Activated T-helper 1 cell treated with anti-CD3 and anti-CD28 coated beads, Interleukin-12 subunit alpha, Interleukin-12 subunit beta, Interleukin-2, Interleukin-4 antibody, amounts not matched to agents 30 ng/mL and 10 ng/mL and 1 ng/mL, durations not matched to agents 14 hours and 24 hours and 36 hours (primary cell): Measurements from ENCODE around the gene ASGR2. TPM values are rescaled to one million over a fixed set of nuclear protein-coding genes. Genes with fewer than 3 reads are reported as not detected.

Experiments used
- DNase-seq: peaks from one replicate; pipeline ENCODE4 v3.0.0; 2021; ENCODE audit warnings: low spot score
- H3K27ac Mint-ChIP-seq: one replicate; pipeline ENCODE4 v1.8.0; 2021; ENCODE audit warnings: mild to moderate bottlenecking, mixed read lengths
- H3K27me3 Mint-ChIP-seq: one replicate; pipeline ENCODE4 v1.8.0; 2022; ENCODE audit warnings: mild to moderate bottlenecking, moderate library complexity, mixed read lengths; ENCODE audit not compliant: insufficient read depth
- H3K36me3 Mint-ChIP-seq: one replicate; pipeline ENCODE4 v1.8.0; 2021; ENCODE audit warnings: low read depth, mixed read lengths
- H3K4me1 Mint-ChIP-seq: one replicate; pipeline ENCODE4 v1.8.0; 2021; ENCODE audit warnings: low read depth, mixed read lengths
- H3K4me3 Mint-ChIP-seq: one replicate; pipeline ENCODE4 v1.8.0; 2021; ENCODE audit warnings: mild to moderate bottlenecking, moderate library complexity, mixed read lengths
- H3K9me3 Mint-ChIP-seq: one replicate; pipeline ENCODE4 v1.8.0; 2021; ENCODE audit warnings: mixed read lengths
- intact Hi-C: fragments of 100-400 bp; cut with micrococcal nuclease; formaldehyde crosslinking; loops from one replicate; pipeline ENCODE4 v1.15.1; 2024
- total RNA-seq: library from RNA; stranded (reverse); gene quantifications from 2 replicates; pipeline ENCODE4 v1.2.3, GENCODE V29; 2022

ASGR2 gene
- total RNA-seq, 1 donor from 2014 or later = not detected

DNA sequence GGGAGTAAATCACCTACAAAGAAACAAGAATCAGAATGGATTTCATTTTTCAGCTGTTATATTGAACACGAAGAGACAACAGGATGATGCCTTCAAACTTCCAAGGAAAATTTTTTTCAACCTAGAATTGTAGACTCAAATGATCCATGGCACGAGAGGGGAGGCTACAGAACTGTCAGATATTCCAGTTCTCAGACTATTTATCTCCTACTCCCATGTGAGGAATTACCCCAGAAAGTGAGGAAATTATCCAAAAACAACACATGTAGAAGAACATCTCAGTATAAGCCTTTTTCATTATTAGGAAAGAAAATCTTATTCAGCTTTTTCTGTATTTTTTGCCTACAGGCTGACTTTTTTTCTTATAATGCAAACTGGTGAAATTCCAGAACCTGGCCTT, 5.5 kb upstream of the ASGR2 start:
- Mint-ChIP-seq H3K4me3 (no peak overlapping the region), H3K4me1 (peaks cover 7% of the 10 kb centered on the region), H3K27ac (no peak overlapping the region), H3K36me3 (no peaks in the 10 kb centered on the region), H3K9me3 (no peaks in the 10 kb centered on the region), H3K27me3 (peaks cover 25% of the 10 kb centered on the region)
- intact Hi-C loops = no loop called here
- DNase-seq = no peak

GRCh38 chr17:7119314-7119713, 4.7 kb upstream of the ASGR2 start:
- intact Hi-C loops = no loop called here
- Mint-ChIP-seq H3K9me3 (no peaks in the 10 kb centered on the region), H3K36me3 (no peaks in the 10 kb centered on the region), H3K27me3 (peaks cover 25% of the 10 kb centered on the region), H3K4me3 (no peak overlapping the region), H3K27ac (no peak overlapping the region), H3K4me1 (peaks cover 7% of the 10 kb centered on the region)
- no peak for DNase-seq

- peaks cover 5% of the 10 kb centered on the region for H3K4me1 Mint-ChIP-seq
- H3K36me3 Mint-ChIP-seq = no peaks in the 10 kb centered on the region
- intact Hi-C loops = no loop called here
- no peak overlapping the region for H3K4me3 Mint-ChIP-seq
- no peak for DNase-seq
- no peaks in the 10 kb centered on the region for H3K9me3 Mint-ChIP-seq
- H3K27ac Mint-ChIP-seq = no peak overlapping the region
- H3K27me3 Mint-ChIP-seq = peaks cover 11% of the 10 kb centered on the region
These were observed 423 bp upstream of the ASGR2 start for GRCh38 chr17:7114875-7115614.

DNA sequence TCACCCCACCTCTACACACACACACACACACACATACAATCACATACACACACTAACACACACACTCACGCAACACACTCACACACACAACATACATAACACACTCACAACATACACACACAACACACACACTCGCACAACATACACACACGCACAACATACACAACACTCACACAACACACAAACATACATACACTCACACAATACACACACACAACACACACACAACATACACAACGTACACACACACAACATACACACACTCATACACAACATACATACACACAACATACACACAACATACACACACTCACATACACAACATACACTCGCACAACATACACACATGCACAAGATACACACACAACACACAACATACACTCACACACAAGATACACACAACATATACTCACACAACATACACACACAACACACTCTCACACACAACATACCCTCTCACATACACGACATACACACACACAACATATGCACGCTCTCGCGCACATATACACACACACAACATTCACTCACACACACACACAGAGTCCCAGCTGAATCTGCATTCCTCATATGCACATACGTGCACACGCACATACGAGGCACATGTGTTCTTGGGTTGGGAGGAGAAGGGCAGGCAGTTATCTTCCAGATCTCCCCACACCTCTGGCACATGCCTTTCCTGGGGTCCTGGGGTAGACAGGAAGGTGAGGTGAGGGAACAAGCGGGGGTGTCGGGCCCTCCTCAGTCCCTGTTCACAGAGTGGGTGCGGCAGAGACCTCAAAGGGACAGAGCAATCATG, 1.1 kb downstream of the ASGR2 start:
- H3K36me3 Mint-ChIP-seq = no peaks in the 10 kb centered on the region
- no peak for DNase-seq
- H3K9me3 Mint-ChIP-seq = no peaks in the 10 kb centered on the region
- H3K4me3 Mint-ChIP-seq = no peak overlapping the region
- peaks cover 14% of the 10 kb centered on the region for H3K4me1 Mint-ChIP-seq
- intact Hi-C loops = no loop called here
- H3K27me3 Mint-ChIP-seq = peaks cover 5% of the 10 kb centered on the region
- H3K27ac Mint-ChIP-seq = no peak overlapping the region

- peaks cover 5% of the 10 kb centered on the region for H3K27me3 Mint-ChIP-seq
- H3K27ac Mint-ChIP-seq = no peak overlapping the region
- peaks cover 14% of the 10 kb centered on the region for H3K4me1 Mint-ChIP-seq
- H3K36me3 Mint-ChIP-seq = no peaks in the 10 kb centered on the region
- no peak overlapping the region for H3K4me3 Mint-ChIP-seq
- DNase-seq = no peak
- H3K9me3 Mint-ChIP-seq = no peaks in the 10 kb centered on the region
- intact Hi-C loops = no loop called here
These were observed 2.0 kb downstream of the ASGR2 start for GRCh38 chr17:7112510-7113108.

- H3K4me1 Mint-ChIP-seq = peaks cover 14% of the 10 kb centered on the region
- H3K36me3 Mint-ChIP-seq = no peaks in the 10 kb centered on the region
- peaks cover 5% of the 10 kb centered on the region for H3K27me3 Mint-ChIP-seq
- DNase-seq = no peak
- H3K27ac Mint-ChIP-seq = no peak overlapping the region
- no peak overlapping the region for H3K4me3 Mint-ChIP-seq
- intact Hi-C loops = no loop called here
- no peaks in the 10 kb centered on the region for H3K9me3 Mint-ChIP-seq
These were observed 2.7 kb downstream of the ASGR2 start for GRCh38 chr17:7111784-7112509.

DNA sequence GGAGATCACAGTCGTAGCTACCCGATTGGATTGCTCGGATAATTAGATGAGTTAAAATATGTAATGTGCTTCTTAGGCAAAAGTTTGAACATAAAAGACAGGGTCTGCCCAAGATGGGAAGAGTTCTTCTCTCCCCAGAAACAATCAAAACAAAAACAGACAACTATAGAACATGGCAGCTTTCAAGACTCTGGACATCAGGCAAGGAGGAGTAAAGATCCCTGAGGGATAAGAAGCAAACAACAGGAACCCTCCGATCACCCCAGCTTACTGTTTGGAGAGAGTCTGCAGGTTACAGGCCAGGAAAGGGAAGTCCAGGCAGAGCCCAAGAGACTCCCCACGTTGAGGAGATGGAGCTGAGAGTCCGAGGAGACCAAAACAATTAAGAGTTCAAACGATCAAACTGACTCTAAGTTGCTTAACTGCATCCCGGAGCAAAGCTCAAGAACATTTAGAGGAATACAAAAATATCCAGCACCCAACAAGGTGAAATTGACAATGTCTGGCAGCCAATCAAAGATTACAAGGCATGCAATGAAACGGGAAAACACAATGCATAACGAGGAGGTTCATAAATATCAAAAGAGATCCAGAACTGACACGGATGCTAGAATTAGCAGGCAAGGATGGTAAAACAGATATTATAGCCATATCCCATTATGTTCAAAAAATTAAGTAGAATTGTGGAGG, 3.9 kb downstream of the ASGR2 start:
- no peak for DNase-seq
- no peak overlapping the region for H3K27ac Mint-ChIP-seq
- intact Hi-C loops = no loop called here
- peaks cover 5% of the 10 kb centered on the region for H3K27me3 Mint-ChIP-seq
- no peak overlapping the region for H3K4me3 Mint-ChIP-seq
- no peaks in the 10 kb centered on the region for H3K36me3 Mint-ChIP-seq
- H3K4me1 Mint-ChIP-seq = peaks cover 14% of the 10 kb centered on the region
- no peaks in the 10 kb centered on the region for H3K9me3 Mint-ChIP-seq

DNA sequence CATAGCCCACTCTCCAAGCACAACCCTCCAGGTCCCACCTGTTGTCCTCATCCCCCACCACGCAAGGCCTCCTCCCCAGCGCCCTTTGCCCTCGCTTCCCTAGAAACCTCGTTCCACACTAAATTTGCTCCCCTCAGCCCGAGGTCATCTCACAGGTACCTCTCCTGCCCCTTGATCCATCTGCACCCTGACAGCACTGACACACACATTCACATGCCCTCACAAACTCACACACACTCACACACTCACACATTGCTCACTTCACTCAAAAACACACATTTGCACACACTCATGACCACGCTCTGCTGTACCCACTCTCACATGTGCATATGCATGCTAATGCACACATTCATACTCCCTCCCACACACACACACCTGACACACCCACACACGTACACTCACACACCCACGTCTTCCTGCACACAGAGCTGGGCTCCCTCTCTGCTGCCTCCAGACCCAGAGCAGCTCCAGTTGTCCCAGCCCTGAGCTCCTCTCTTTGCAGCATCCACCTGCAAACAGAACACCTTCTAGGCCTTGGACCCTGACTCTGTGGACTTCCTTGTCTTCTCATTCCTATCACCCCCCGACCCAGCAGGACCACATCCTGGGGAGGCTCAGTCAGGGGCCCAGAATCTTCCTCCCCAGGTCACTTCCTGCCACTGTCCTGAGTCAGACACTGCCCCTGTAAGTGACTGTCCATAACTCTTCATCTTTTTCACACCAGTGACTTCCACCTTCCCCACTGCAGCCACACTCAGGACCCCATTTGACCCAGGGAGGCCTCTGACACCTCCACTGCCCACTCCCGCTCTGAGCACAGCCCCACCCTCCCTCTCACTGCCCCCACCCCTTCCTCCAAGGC, 4.9 kb downstream of the ASGR2 start:
- no peaks in the 10 kb centered on the region for H3K36me3 Mint-ChIP-seq
- H3K4me3 Mint-ChIP-seq = no peak overlapping the region
- no peaks in the 10 kb centered on the region for H3K9me3 Mint-ChIP-seq
- no peak overlapping the region for H3K27ac Mint-ChIP-seq
- DNase-seq = no peak
- peaks cover 14% of the 10 kb centered on the region for H3K4me1 Mint-ChIP-seq
- H3K27me3 Mint-ChIP-seq = peaks cover 5% of the 10 kb centered on the region
- intact Hi-C loops = no loop called here

DNA sequence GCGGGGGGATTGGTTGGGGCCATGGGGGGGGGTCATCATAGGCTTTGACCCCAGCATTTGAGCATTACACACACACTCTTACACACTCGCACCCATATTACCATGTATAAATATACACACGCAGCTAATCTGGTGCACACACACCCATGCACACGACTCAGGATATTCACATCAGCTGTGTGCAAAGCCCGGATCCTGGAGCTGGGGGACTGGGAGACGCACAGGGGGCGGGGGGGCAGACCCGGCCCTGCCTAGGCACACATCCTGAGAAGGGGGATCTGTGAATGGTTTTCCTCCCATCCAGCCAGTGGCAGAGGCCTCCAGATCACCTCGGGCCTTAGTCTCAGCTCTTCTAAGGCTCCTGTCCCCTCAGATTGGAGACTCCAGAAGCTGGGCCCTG, 5.6 kb downstream of the ASGR2 start:
- Mint-ChIP-seq H3K4me3 (no peak overlapping the region), H3K9me3 (no peaks in the 10 kb centered on the region), H3K27ac (no peak overlapping the region), H3K36me3 (no peaks in the 10 kb centered on the region), H3K27me3 (peaks cover 5% of the 10 kb centered on the region), H3K4me1 (peaks cover 14% of the 10 kb centered on the region)
- DNase-seq = no peak
- intact Hi-C loops = no loop called here

- no peak overlapping the region for H3K27ac Mint-ChIP-seq
- intact Hi-C loops = no loop called here
- no peak for DNase-seq
- H3K4me3 Mint-ChIP-seq = no peak overlapping the region
- H3K9me3 Mint-ChIP-seq = no peaks in the 10 kb centered on the region
- H3K36me3 Mint-ChIP-seq = no peaks in the 10 kb centered on the region
- H3K27me3 Mint-ChIP-seq = peaks cover 5% of the 10 kb centered on the region
- H3K4me1 Mint-ChIP-seq = peaks cover 14% of the 10 kb centered on the region
These were observed 6.1 kb downstream of the ASGR2 start for GRCh38 chr17:7108560-7108925.

DNA sequence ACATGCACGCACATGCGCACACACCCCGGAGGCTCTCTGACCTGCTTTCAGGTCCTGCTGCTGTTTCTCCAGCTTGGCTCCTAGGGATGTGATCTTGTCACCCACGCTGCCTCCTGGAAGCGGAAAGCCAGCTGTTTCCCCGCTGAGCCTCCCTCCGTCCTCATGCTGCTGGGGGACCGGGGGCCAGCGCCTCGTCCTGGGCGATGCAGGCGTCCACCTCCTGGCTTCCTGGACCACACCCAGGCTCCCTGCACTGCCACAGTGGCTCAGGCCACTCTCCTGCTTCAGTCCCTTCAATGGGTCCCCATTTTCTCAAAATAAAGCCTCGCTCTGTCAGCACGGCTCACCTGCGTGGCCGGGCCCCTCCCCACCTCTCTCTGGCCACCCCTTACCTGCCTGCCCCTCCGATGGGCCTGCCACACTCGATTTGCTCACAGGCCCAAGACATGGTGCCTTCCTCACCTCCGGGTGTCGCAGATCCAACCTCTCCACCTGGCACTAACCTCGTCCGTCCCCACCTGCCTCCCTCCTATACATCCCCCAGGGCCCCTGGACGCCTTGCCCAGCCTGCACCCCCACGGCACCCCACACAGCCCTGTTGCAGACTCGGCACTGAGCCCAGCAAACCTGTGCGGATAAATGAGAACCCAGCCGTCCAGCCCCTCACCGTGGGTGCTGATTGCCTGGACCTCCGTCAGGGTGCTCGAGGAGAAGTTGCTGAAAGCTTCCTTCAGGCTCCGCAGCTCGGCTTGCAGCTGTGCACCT, 6.6 kb downstream of the ASGR2 start:
- H3K27me3 Mint-ChIP-seq = peaks cover 9% of the 10 kb centered on the region

More for the DNA sequence above, 6.6 kb downstream of the ASGR2 start:
- no peak overlapping the region for H3K4me3 Mint-ChIP-seq
- intact Hi-C loops = no loop called here
- no peak overlapping the region for H3K27ac Mint-ChIP-seq
- DNase-seq = no peak
- no peaks in the 10 kb centered on the region for H3K9me3 Mint-ChIP-seq
- H3K36me3 Mint-ChIP-seq = no peaks in the 10 kb centered on the region
- H3K4me1 Mint-ChIP-seq = peaks cover 14% of the 10 kb centered on the region
